Stimulated activated CD8-positive, alpha-beta memory T cell treated with anti-CD3 and anti-CD28 coated beads, Interleukin-4, amount 100 ng/mL, for 4 hours (primary cell): ENCODE measurements around the gene B3GNT4.
A peak's percentile ranks its signal among the peaks of the same experiment; 100 is the strongest.
"Not testable (repeated sequence)": the region's sequence is repeated elsewhere in the genome, so short reads cannot be mapped to it uniquely, and the experiment has no call there.

Experiments used
- DNase-seq, 2 donors: peaks; one replicate each; pipeline ENCODE4 v3.0.0-alpha.2; 2020; ENCODE audit warnings: low read depth in 2 of 2, low spot score in 1 of 2

B3GNT4 gene

GRCh38 chr12:122208073-122208820, 4.7 kb downstream of the B3GNT4 start:
- DNase-seq = no peak

DNA sequence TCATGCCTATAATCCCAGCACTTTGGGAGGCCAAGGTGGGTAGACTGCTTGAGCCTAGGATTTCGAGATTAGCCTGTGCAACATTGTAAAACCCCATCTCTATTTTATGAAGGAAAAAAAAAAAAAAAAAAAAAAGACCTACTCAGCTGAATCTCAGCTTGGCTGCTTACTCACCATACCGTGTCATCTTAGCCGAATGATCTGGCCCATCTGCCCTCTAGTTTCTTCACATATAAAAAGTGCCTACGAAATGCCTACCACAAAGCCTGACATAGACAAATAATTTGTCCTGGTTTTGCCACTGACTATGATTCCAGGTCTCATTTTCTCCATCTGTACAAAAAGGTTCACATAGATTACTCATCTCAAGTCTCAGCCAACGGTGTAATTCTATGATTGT, 12.3 kb downstream of the B3GNT4 start:
- no peak for DNase-seq

GRCh38 chr12:122216445-122216844, 12.9 kb downstream of the B3GNT4 start:
- no peak for DNase-seq

DNA sequence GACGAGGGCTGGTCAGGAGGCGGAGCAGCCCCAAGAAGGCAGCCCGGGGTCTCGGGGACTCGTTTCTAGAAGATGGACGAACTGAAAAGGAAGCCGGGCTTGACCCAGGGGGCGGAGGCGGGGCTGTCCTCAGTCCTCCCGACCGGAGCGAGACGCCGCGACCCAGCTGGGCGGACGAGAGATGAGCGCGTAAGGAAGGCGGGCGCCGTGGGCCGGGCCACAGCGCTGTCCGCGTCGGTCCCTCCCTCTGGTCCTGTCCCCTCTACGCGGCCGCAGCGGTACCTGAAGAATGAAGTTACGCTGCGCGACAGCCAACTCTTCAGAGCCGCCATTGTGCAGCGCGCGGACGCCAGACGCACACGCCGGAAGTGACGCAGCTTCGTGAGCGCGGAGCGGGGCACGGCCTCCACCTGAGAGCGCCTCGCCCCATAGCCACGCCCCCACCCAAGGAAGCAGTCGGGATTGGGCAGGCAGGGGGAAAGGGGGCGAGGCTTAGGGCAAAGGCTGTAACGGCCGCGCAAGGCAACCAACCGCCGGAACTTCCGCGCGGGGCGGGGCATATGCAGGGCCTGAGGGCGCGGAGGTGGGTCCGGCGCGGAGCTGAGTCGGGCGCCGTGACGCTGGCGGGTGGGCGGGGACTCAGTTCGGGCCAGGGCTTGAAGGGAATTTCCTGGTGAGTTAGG, 22.3 kb downstream of the B3GNT4 start, which contains the start of gene DIABLO:
Gene DIABLO, minus strand, starts transcription at position 370 of the 683 bp plus-strand sequence. Its CDS starts 38 bp downstream, at position 332.
- DNase-seq = peak; percentile 99 to 100

- no peak for DNase-seq
Measured at GRCh38 chr12:122226366-122227125, 23.0 kb downstream of the B3GNT4 start.

DNA sequence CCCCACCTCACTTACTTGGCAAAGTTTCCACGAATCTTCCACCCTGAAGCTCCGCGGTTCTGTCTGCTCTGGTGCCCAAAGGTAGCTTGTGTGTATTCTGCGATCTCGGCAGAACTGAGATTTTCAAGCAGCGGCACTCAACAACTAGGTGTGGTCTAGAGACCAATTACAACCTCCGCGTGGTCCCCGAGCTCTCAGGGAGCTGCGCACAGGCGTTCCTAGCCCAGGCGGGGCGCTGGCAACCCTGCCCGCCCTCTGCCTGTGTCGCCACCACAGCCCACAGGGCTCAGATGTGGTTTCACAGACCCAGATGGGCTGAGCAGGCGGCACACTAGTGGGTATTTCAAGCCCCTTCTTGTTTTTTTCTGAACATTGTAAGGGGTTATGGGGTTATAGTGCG, 23.8 kb downstream of the B3GNT4 start:
- DNase-seq = peak; percentile 26 to 33

DNA sequence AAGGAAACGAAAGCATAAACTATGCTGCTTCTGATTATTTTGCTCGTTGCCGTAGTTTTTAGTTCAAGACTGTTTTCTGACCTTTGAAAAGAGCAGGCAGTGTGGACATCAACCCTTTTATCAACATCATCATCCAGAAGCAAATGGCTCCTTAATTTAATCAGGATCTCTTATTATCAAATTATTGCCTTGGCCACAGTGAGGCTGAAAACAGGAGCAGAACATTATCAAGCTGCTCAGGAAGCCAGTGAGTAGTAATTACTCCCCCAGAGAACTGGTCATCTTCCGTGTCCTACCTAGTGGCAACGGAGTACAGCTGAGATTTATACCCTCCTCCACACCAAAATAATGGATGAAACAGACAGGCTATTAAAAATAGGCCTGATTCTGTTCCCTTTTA, 24.6 kb downstream of the B3GNT4 start:
- DNase-seq = no peak

GRCh38 chr12:122230798-122231197, 27.3 kb downstream of the B3GNT4 start:
- no peak for DNase-seq

GRCh38 chr12:122232691-122233090, 29.2 kb downstream of the B3GNT4 start:
- DNase-seq = no peak

GRCh38 chr12:122235741-122236140, 32.2 kb downstream of the B3GNT4 start:
- no peak for DNase-seq

DNA sequence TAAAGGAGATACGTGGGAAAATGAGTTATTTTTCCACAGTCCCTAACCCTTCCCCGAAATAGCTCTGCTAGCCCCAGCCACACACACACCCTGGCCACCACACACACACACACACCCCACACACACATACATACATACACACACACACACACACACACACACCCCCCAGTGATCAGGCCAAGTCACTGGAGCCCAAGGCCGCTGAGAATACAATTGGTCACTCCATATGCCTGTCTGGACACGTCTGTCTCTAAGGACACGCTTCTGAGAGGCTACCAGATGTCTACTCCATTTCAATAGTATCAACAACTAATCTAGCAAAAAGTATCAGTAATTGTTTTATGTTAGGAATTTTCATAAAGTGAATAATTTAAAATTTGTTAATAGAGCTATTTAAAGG, 35.4 kb downstream of the B3GNT4 start:
- no peak for DNase-seq

DNA sequence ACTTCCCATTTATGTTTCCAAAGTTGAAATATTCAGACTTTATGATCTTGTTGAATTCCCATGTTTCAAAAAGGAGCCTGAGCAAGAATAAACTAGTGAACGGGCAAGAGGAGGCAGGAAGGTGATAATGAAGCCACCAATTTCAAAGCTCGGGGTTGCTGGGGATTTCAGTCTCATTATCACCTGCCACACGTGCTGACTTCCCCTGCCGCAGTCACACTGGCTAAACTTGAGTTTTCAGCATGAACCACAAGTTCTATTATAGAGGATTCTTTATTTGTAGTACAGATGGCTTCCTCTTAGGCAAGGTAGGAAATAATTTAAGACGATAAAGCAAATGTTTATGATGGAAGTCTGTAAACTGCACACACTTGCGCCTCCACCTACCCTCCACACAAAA, 40.5 kb downstream of the B3GNT4 start:
- no peak for DNase-seq

DNA sequence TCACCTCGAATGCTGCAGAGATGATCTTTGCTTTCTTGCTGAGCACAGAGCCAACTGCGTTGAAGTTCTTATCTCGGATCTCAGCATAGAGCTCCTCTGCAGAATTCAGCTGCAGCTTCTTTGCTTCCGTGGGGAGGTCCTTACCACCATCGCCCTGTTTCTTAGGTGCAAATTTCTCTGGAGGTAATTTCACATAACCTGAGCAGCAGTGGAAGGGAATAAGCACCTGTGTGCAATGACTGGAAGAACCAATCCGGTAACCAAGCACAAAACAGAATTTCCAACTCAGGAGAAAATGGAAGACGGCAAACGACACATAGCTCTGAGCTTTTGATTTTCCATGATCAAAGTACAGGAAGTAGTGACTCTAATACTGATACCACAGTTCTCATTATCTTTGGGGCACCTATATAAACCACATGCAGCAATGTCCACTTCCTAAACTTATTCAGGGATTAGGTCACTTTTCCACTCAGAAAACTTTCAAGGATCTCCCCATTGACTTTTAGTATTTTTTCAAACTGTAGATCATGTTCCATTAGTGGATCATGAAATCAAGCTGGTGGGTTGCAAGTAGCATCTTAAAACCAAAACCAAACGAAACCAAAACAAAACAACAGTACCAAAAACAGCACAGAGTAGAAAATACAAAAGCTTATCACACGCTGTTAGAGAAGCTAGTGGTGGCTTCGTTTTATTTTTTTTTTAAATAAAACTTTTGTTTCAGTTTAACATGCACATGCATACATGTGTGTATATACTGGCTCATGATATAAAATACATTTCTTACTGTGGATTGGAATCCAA, 41.3 kb downstream of the B3GNT4 start:
- no peak for DNase-seq

GRCh38 chr12:122245553-122245952, 42.0 kb downstream of the B3GNT4 start:
- DNase-seq = no peak

DNA sequence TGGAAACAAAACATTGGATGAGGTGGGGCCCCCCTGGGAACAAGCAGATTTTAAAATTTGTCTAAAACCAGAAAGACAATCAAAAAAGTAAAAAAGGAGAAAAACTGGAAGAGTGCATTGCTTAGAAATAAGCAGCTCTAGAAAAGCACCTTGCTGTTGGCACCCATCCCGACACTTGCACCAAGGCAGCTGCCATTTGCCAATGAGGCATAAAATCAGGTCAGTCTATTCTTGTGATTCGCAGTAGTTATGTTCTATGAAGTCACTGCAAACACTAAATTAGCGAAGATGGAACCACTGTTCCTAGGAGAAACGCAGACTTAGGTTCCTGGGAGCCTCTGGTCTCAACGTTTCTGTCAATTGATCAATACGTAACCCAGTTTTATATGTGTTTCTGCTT, 46.5 kb downstream of the B3GNT4 start:
- DNase-seq = no peak

DNA sequence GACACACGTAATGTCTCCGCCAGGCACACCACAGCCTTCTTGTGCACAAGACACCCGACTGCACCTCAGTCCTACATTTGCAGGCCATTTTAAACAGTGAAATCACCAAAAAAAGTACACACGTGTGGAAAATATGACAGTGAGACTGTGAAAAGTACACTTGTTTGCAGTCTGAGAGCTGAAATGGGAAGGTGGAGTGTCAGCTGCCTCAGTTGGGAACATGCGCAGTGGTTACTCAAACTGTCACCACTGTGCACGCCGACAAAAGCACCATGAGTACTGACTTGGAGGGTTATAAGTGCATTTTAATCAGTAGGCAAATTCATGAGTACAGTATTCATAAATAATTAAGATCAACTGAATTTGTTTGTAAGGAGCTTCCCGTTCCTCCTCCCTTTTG, 47.0 kb downstream of the B3GNT4 start:
- DNase-seq = no peak

- DNase-seq = not testable (repeated sequence)
Measured at GRCh38 chr12:122258462-122258861, 55.0 kb downstream of the B3GNT4 start.
